GM21825 (cell line): Measurements from ENCODE around the gene VANGL2.

Source experiments
- ATAC-seq: cut with Tn5 transposase; IDR thresholded peaks from one replicate; pipeline ENCODE4 v1.9.1; 2021; ENCODE audit warnings: mild to moderate bottlenecking, moderate library complexity; ENCODE audit not compliant: unreplicated experiment

The VANGL2 gene

GRCh38 chr1:160404094-160404493, 3.7 kb downstream of the VANGL2 start:
- ATAC-seq = no peak

GRCh38 chr1:160405331-160405877, 5.0 kb downstream of the VANGL2 start:
- no peak for ATAC-seq

DNA sequence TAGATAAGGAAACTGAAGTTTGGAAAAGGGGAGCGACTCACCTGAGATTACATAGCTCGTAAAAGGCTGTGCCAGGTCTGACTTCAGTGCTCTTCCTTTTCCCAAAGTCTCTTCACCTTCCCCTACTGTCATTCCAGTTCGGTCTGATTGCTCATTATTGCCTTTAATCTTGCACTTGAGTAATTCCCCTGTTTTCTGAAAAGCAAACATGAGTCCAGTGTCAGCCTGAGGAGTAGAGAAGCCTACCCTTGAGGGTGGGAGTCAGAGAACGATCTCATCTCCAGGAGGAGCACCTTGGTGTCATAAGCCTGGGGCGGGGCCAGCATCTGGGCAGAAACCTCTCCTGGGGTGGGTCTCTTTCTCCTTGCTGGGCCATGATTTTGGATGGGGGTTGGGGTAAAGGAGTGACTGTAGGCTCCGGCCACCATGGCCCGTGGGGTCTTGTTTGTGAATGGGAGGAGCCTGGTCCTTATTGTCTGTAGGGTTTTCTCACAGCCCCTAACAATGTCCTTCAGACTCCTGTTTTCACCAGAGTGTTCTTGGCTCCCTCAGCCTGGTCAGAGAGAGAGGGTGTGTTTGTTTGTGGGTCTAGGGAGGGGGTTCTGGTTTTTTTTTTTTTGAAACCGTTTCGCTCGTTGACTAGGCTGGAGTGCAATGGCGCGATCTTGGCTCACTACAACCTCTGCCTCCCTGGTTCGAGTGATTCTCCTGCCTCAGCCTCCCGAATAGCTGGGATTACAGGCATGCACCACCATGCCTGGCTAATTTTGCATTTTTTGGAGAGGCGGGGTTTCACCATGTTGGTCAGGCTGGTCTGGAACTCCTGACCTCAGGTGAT, 6.0 kb downstream of the VANGL2 start:
- no peak for ATAC-seq

DNA sequence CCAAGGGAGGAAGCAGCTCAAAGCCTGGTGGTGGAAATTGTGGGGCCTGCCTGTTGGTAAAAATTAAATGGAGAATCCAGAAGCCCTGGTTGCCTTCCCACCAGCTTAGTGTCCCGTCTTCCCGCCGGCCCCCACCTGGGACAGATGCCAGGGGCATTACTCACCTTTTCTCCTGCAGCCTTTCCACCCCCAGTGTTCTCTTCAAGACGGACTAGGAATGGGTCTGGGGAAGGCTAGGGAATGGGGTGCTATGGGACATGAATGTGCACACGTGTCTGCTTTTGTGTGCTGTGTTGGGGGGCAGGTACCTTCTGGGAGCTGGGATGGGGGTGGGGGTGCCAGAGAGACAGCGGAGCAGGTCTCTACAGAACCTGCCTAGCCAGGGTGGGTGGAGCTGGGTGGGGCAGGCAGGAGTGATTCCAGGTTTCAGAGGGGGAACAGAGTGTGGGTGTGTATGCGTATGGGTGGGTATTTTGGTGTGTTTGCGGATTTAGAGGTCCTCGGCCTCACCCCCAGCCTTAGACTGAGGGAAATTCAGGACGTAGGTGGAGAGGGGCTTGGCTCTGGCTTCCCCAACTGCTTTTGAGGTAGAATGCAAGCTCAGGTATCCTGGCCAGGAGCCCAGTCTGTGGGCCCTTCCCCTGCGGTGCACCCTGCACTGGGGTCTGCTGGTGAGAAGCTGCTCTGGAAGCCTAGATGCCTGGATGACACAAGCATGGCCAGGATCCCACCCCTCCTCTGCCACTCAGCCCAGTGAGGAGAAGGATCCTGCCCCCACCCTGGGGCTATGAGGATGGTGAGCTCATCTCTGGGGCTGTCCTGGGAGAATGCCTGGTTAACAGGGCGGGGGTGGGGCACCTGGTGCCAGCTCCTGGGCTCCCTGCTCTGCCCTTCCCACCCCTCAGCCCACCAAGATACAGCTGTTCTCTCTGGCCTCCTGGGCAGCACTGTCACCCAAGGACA, 7.8 kb downstream of the VANGL2 start:
- ATAC-seq = no peak

DNA sequence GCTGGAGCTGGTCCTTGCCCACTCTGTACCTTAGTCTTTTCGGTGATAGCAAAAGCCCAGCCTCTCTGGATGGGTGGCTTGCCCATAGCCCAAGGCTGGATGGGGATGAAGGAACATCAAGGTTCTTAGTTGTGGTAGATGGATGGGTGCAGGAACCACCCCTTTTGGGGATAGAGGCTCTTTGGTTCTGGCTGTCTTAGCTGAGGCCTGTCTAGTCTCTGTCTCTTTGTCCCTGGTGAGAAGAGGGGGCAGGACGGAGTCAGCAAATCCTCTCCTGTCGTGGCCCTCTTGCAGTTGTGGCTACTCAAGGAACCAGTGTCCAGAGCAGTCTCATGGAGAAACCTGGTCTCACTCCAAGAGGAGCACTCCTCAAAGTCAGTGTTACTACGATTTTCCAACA, 8.5 kb downstream of the VANGL2 start:
- ATAC-seq = no peak

DNA sequence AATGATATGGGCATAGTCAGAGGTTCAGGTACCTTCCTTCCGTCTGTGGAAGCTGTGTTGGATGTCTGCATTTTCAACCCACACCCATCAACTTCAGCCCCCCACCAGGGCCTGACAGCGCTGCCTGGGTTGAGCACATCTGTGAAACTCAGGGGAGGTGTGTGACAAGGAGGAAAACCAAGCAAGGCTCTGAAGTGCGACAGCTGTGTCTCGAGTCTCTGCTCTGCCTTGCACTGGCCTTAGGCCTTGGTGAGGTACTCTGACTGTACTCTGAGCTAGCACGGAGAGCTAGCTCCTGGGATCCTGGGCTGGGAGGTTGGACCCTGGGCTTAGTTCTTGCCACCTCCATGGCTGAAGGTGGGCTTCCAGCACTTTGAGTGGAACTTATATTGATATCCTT, 9.1 kb downstream of the VANGL2 start:
- no peak for ATAC-seq

DNA sequence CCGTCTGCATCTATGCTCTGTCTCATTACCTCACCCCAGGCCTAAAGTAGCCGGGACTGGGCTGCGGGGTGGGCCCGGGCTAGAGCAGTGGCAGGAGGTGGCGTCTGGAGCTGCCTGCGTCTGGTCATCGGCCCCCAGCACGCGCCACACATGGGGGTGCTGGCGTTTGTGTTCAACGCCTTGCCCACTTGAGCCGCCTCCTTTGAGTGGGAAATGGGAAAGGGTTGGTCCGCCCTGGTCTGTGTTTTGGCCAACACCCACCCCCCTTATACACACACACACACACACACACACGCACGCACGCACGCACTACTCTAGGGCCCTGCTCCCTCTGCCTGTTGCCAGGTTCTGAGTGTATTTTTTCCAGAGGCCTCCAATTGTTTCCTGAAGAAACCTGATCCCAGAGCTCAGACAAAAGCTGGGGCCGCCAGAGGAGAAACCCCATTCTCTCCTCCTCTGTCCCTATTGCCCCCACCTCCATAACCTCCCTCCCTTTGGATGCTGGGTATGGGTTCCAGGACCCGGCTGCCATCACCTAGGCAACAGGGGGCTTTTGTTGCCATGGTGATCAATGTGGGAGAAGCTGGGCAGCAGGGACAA, 10.1 kb downstream of the VANGL2 start:
- ATAC-seq = no peak

- no peak for ATAC-seq
These were observed 11.1 kb downstream of the VANGL2 start for GRCh38 chr1:160411271-160412027.

DNA sequence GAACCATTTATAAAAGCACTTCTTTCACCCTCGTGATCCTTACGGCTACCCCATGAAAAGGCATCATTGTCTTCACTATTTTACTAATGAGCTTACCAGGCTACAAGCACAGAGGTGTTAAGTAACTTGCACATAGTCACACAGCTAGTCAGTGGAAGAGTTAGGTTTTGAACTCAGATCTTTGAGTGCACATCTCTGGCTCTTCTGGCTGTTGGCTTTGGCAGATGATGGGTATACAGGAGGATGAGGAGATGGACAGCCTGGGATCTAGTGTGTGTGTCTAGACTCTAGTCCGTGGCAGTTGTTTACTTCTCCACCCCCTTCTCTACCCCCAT, 11.6 kb downstream of the VANGL2 start:
- no peak for ATAC-seq

GRCh38 chr1:160413716-160414115, 13.4 kb downstream of the VANGL2 start:
- ATAC-seq = no peak

DNA sequence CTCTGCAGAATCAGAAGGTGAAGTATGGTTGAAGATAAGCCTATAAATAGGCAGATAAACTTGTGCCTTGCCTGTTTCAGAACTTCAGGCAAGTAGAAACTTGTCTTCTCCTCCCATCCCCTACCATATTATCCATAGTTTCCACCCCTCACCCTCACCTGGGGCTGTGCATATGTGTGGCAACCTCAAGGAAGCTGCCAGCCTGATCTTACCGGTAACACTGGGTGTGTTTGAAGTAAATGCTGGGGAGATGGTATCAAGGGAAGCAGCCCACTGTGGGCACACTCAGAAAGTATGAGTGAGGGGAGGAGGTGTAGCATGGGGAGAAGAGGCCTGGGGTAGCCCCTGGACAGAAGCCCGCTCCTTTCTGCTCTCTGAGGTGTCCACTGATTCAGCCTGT, 14.5 kb downstream of the VANGL2 start:
- no peak for ATAC-seq

- ATAC-seq = no peak
These were observed 15.4 kb downstream of the VANGL2 start for GRCh38 chr1:160415696-160416290.

GRCh38 chr1:160416369-160416768, 16.0 kb downstream of the VANGL2 start:
- no peak for ATAC-seq

DNA sequence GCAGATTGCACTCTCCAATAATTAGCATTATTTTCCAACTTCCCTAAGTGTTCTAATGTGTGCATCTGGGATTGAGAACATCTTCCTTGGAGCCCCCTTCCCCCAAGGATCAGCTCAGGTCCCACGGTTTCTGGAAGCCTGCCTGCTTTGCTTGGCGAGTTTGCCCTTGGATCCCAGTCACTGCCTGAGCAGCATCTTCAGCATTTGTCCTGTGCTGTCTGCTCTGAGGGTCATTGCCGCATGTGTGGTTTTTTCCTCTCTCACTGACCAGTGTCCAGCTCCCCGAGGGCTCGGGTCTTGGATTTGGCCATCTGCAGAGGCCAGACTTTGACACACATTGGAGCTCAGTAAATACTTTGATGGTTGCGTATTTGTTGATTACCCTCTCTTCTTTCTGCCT, 18.1 kb downstream of the VANGL2 start:
- ATAC-seq = no peak

GRCh38 chr1:160419150-160419837, 18.9 kb downstream of the VANGL2 start:
- no peak for ATAC-seq

- ATAC-seq = no peak
These were observed 19.4 kb downstream of the VANGL2 start for GRCh38 chr1:160419838-160420169.

- ATAC-seq = no peak
These were observed 20.8 kb downstream of the VANGL2 start for GRCh38 chr1:160420881-160421842.

- no peak for ATAC-seq
These were observed 21.5 kb downstream of the VANGL2 start for GRCh38 chr1:160421881-160422280.

- no peak for ATAC-seq
These were observed 23.6 kb downstream of the VANGL2 start for GRCh38 chr1:160423966-160424365.
